Fibroblast of lung (primary cell): ENCODE results near the gene RNMT.

Experiments
- CTCF ChIP-seq, 2 donors: IDR thresholded peaks in 1 of 2; conservative IDR thresholded peaks in 1 of 2; 1 replicate in 1 of 2; 2 replicates in 1 of 2; pipeline ENCODE4 v1.5.1; 2011 to 2012; ENCODE audit warnings: low read length in 2 of 2, control low read depth in 1 of 2, inconsistent platforms in 1 of 2, low read depth in 1 of 2, mild to moderate bottlenecking in 1 of 2
- EZH2 ChIP-seq: IDR thresholded peaks from 2 replicates; pipeline ENCODE4 v1.5.1; 2012; ENCODE audit warnings: low read length, control low read depth, mild to moderate bottlenecking; ENCODE audit errors: missing control alignments

- TF ChIP-seq EZH2 (no peak), CTCF (conservative IDR thresholded peaks at IDR 0.05 in 1 of 2, IDR thresholded peaks at IDR 0.05 in 1 of 2; ENCODE audit: low read depth in 1 of 2, low read length in 2 of 2) (no peak)
Observed at GRCh38 chr18:13760047-13760446, 33.6 kb downstream of the RNMT start.
